Upper lobe of right lung (tissue), 1 donor: Measurements from ENCODE around the gene MTHFSD. TPM values are rescaled to one million over a fixed set of nuclear protein-coding genes. Genes with fewer than 3 reads are reported as not detected.

Experiments used
- ATAC-seq: fragments of 200-7000 bp; cut with Tn5 transposase; one replicate; pipeline ENCODE4 v1.9.1; 2020; ENCODE audit warnings: mild to moderate bottlenecking, moderate library complexity
- DNase-seq: peaks from one replicate; pipeline ENCODE4 v3.0.0-alpha.2; 2020
- H3K27ac ChIP-seq: fragments of 200-600 bp; one replicate; pipeline ENCODE4 v1.8.0; 2022
- H3K27me3 ChIP-seq: fragments of 200-600 bp; one replicate; pipeline ENCODE4 v1.8.0; 2022; ENCODE audit warnings: mild to moderate bottlenecking
- H3K36me3 ChIP-seq: fragments of 200-600 bp; one replicate; pipeline ENCODE4 v1.8.0; 2022
- H3K4me1 ChIP-seq: fragments of 200-600 bp; one replicate; pipeline ENCODE4 v1.8.0; 2022
- H3K4me3 ChIP-seq: fragments of 200-600 bp; one replicate; pipeline ENCODE4 v1.8.0; 2022; ENCODE audit warnings: mild to moderate bottlenecking
- H3K9me3 ChIP-seq: fragments of 200-600 bp; one replicate; pipeline ENCODE4 v1.8.0; 2022
- CTCF ChIP-seq: fragments of 200-600 bp; IDR thresholded peaks from one replicate; pipeline ENCODE4 v1.8.0; 2022; ENCODE audit warnings: antibody characterized with exemption
- intact Hi-C: fragments of 100-400 bp; cut with DNase I; formaldehyde crosslinking; loops from one replicate; pipeline ENCODE4 v1.11.0; 2022
- total RNA-seq: library from RNA; stranded (reverse); fragmentation: NEBNext Ultra II Directional; extraction: Animal tissue kit (Norgen Biotek cat#: 25700); gene quantifications from one replicate; pipeline ENCODE4 v1.2.1, GENCODE V29; 2021
- donor health status: DM: no; HTN: yes; CAD: no; lungs with severe emphysema.

MTHFSD gene
- total RNA-seq, 1 donor from 2014 or later, result 18.7 TPM

DNA sequence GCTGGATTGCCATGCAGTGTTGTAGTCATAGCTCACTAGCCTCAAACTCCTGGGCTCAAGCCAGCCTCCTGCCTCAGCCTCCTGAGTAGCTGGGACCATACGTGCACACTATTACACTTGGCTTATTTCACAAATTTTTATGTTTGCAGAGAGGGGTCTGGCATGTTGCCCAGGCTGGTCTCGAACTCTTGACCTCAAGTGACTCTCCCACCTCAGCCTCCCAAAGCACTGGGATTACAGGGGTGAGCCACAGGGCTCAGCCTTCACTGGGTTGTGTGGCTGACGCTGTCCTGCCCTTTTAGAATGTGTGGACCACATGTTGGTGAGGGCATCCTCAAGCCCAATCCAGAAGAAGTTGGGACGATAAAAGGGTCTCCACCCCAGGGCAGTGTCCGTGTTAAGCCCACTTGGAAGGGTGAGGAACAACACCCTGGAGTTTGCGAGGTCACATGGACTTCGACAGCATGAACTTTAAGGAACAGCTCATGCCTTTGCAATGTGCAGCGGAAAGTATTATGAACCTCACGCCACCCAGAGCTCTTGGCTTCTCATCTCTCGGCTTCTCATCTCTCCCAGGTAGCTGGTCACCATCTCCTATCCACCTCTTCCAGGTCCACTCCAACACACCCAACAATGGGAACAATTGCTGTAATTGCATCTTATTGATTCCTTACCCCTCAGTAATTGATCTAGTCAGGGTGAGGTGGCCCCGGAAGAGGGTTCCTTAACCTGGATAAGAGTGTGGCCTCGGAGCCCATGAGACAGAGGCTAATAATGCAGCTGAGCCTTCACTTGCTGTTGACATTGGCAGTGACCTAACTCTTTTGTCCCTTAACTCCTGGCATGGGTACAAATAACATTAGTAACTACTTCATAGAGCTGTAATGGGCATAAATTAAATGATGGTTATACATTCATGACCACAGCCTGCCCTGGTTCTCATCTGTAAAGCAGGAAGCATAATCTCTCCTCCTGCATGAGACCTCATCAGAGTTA is 30.0 kb upstream of the MTHFSD start:
- peaks cover 14% of the 10 kb centered on the region for H3K27me3 ChIP-seq

DNA sequence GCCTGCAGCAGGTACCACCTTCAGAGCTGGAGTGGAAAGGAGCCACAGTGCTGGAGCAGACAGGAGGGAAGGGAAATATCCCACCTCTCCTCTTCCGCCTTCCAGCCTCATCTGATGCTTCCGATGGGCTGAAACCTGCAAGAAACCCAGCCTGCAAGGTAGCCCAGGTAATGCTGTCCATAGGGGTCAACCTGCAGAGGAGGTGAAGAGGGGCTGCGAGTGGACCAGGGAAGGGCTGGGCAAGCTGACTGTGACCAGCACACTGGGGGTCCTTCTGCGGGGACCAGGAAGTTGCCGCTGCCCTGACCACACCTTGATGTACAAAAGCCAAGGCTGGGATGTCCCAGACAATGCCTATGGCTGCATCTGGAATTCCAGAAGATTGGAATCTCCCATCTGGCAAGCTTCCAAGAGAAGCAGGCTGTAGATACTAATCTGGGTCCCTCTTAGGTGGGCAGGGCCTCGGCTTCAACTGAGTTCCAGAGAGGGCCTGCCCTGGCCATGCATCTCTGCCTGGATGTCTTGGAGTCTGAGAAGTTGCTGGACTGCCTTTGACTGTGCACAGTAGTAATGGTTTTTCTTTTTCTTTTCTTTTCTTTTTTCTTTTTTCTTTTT is 29.1 kb upstream of the MTHFSD start:
- Histone ChIP-seq H3K36me3 (no peaks in the 10 kb centered on the region), H3K27ac (no peak overlapping the region), H3K4me1 (no peaks in the 10 kb centered on the region), H3K9me3 (no peaks in the 10 kb centered on the region), H3K4me3 (no peak overlapping the region), H3K27me3 (peaks cover 22% of the 10 kb centered on the region)
- DNase-seq (no peak), ATAC-seq (no peak)
- intact Hi-C loops, result no loop called here
- TF ChIP-seq CTCF, result no peak

More for the DNA sequence above, 30.0 kb upstream of the MTHFSD start:
- H3K36me3 ChIP-seq, result no peaks in the 10 kb centered on the region
- no peak for ATAC-seq
- H3K9me3 ChIP-seq, result no peaks in the 10 kb centered on the region
- no peak overlapping the region for H3K27ac ChIP-seq
- intact Hi-C loops, result no loop called here
- no peak for DNase-seq
- H3K4me1 ChIP-seq, result no peaks in the 10 kb centered on the region
- no peak for TF ChIP-seq CTCF
- no peak overlapping the region for H3K4me3 ChIP-seq

- H3K4me3 ChIP-seq, result no peak overlapping the region
- no peak for TF ChIP-seq CTCF
- peaks cover 48% of the 10 kb centered on the region for H3K27me3 ChIP-seq
- intact Hi-C loops, result no loop called here
- DNase-seq, result no peak
- no peak overlapping the region for H3K27ac ChIP-seq
- no peaks in the 10 kb centered on the region for H3K36me3 ChIP-seq
- H3K4me1 ChIP-seq, result peaks cover 7% of the 10 kb centered on the region
- ATAC-seq, result no peak
- no peaks in the 10 kb centered on the region for H3K9me3 ChIP-seq
Measured at GRCh38 chr16:86581458-86581857, 26.4 kb upstream of the MTHFSD start.

DNA sequence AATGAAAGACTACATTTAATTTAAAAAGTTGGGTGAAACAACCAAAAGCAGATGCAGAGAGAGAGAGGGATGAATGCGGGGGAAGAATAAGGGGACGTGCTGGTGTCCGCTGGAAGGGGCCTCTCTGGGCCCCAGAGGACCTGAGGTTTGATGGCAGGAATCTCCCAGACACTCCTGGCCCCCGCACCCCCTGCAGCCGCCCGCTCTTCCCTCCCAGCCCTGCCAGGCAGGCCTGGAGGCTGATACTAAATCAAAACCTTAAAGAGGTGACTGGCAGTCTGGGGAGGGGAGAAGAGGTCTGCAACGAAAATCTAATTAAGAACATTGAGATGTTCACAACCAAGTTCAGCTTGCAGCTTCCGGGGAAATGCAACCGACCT is 25.7 kb upstream of the MTHFSD start:
- H3K27me3 ChIP-seq, result peaks cover 55% of the 10 kb centered on the region
- no peak for TF ChIP-seq CTCF
- H3K4me1 ChIP-seq, result peaks cover 11% of the 10 kb centered on the region
- no peak overlapping the region for H3K27ac ChIP-seq
- H3K36me3 ChIP-seq, result no peaks in the 10 kb centered on the region
- no peak for DNase-seq
- intact Hi-C loops, result no loop called here
- H3K9me3 ChIP-seq, result no peaks in the 10 kb centered on the region
- no peak for ATAC-seq
- H3K4me3 ChIP-seq, result no peak overlapping the region

DNA sequence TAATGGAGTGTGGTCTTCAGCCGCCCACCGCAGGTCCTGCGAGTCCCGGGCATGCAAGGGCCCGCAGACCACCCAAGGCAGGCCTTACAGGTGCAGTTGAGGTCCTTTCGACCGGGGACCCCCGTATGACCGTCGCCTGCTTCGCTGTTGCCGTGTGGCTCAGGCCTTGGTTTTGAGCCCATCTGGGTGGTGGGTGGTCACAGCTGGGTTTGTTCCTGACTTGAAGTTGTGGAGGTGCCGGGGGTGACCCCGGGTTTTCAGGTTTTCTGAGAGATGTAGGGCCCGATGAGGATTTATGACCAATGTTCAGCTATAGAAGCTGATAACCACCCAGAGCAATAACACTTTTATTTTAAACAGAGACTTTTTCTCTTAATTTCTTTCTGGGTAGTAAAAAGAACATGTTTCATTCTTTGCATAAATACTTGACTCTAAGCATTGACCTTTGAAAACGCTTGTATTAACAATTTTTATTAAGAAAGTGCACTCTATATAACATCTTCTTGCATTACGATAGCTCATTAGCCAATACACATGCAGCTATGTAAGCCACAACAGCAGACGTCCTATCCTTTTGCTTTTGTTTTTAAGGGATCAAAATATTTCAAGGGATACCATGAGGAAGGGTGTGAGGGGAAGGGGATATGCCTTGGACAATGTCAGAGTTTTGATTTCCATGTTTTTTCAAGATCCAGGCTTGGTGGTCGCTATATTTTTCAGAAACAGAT is 25.2 kb upstream of the MTHFSD start:
- Histone ChIP-seq H3K4me1 (peaks cover 11% of the 10 kb centered on the region), H3K27me3 (peaks cover 61% of the 10 kb centered on the region), H3K9me3 (no peaks in the 10 kb centered on the region), H3K36me3 (no peaks in the 10 kb centered on the region), H3K27ac (no peak overlapping the region), H3K4me3 (no peak overlapping the region)
- ATAC-seq (no peak), DNase-seq (no peak)
- intact Hi-C loops, result no loop called here
- TF ChIP-seq CTCF, result no peak
